ENCODE data around the gene ARHGEF26.

GRCh38 chr3:154085071-154085470 lies 36.1 kb upstream of the ARHGEF26 start:
- TF ChIP-seq EZH2 (IDR thresholded peaks at IDR 0.05; ENCODE audit: insufficient read depth, poor library complexity, severe bottlenecking), result no peak
- TF ChIP-seq EZH2phosphoT487 (IDR thresholded peaks at IDR 0.05; ENCODE audit: insufficient read depth, low read depth), result no peak

Measured in GM23248 (cell line).